GM18502 (cell line): ENCODE data around the gene PPIL6.
"Not testable (repeated sequence)": the region's sequence is repeated elsewhere in the genome, so short reads cannot be mapped to it uniquely, and the experiment has no call there.

Experiments
- ATAC-seq: cut with Tn5 transposase; IDR thresholded peaks from one replicate; pipeline ENCODE4 v1.9.1; 2021; ENCODE audit warnings: mild to moderate bottlenecking; ENCODE audit not compliant: unreplicated experiment, poor library complexity

Gene PPIL6

GRCh38 chr6:109370792-109371191 lies 69.6 kb downstream of the PPIL6 start:
- no peak for ATAC-seq

- ATAC-seq: no peak
These were observed 70.1 kb downstream of the PPIL6 start for GRCh38 chr6:109370336-109370735.

- no peak for ATAC-seq
These were observed 70.7 kb downstream of the PPIL6 start for GRCh38 chr6:109369728-109370127.

- not testable (repeated sequence) for ATAC-seq
These were observed 75.9 kb downstream of the PPIL6 start for GRCh38 chr6:109364382-109365078.

- ATAC-seq: no peak
These were observed 76.7 kb downstream of the PPIL6 start for GRCh38 chr6:109363753-109364152.

- ATAC-seq: no peak
These were observed 78.1 kb downstream of the PPIL6 start for GRCh38 chr6:109362102-109362884.

- ATAC-seq: no peak
These were observed 79.6 kb downstream of the PPIL6 start for GRCh38 chr6:109360791-109361190.

- ATAC-seq: no peak
These were observed 80.1 kb downstream of the PPIL6 start for GRCh38 chr6:109360281-109360680.

GRCh38 chr6:109359248-109359647 lies 81.2 kb downstream of the PPIL6 start:
- ATAC-seq: no peak

GRCh38 chr6:109358204-109358603 lies 82.2 kb downstream of the PPIL6 start:
- ATAC-seq: no peak

GRCh38 chr6:109356237-109356636 lies 84.2 kb downstream of the PPIL6 start:
- no peak for ATAC-seq

GRCh38 chr6:109351231-109352130 lies 88.9 kb downstream of the PPIL6 start:
- ATAC-seq: no peak

GRCh38 chr6:109349419-109349987 lies 90.9 kb downstream of the PPIL6 start:
- no peak for ATAC-seq

GRCh38 chr6:109348226-109348625 lies 92.2 kb downstream of the PPIL6 start:
- no peak for ATAC-seq

GRCh38 chr6:109347779-109348178 lies 92.6 kb downstream of the PPIL6 start:
- ATAC-seq: no peak

- ATAC-seq: no peak
These were observed 94.4 kb downstream of the PPIL6 start for GRCh38 chr6:109345986-109346385.

GRCh38 chr6:109344226-109344625 lies 96.2 kb downstream of the PPIL6 start:
- ATAC-seq: no peak

GRCh38 chr6:109343518-109343917 lies 96.9 kb downstream of the PPIL6 start:
- no peak for ATAC-seq

- no peak for ATAC-seq
These were observed 97.5 kb downstream of the PPIL6 start for GRCh38 chr6:109342911-109343310.

GRCh38 chr6:109342506-109342905 lies 97.9 kb downstream of the PPIL6 start:
- no peak for ATAC-seq
